DMS153 treated with DMSO at 0.1 percent for 48 hours (cell line): ENCODE measurements around the gene DBH.
A peak's percentile ranks its signal among the peaks of the same experiment; 100 is the strongest.
"Not testable (repeated sequence)": the region's sequence is repeated elsewhere in the genome, so short reads cannot be mapped to it uniquely, and the experiment has no call there.

Experiments
- DNase-seq: peaks from one replicate; lab custom pipeline; 2025; ENCODE audit not compliant: unreplicated experiment; lab: John Stamatoyannopoulos, UW

The DBH gene

GRCh38 chr9:133621725-133622267 is 14.4 kb upstream of the DBH start:
- DNase-seq: no peak

- DNase-seq: no peak
Measured at GRCh38 chr9:133622555-133622954, 13.6 kb upstream of the DBH start.

- not testable (repeated sequence) for DNase-seq
Measured at GRCh38 chr9:133626008-133626407, 10.2 kb upstream of the DBH start.

- no peak for DNase-seq
Measured at GRCh38 chr9:133627341-133627740, 8.8 kb upstream of the DBH start.

- DNase-seq: no peak
Measured at GRCh38 chr9:133628766-133629165, 7.4 kb upstream of the DBH start.

- DNase-seq: no peak
Measured at GRCh38 chr9:133629221-133630110, 6.7 kb upstream of the DBH start.

- no peak for DNase-seq
Measured at GRCh38 chr9:133631111-133631510, 5.1 kb upstream of the DBH start.

- DNase-seq: peak; percentile 58
Measured at GRCh38 chr9:133632806-133633680, 3.1 kb upstream of the DBH start.

GRCh38 chr9:133633681-133634080 is 2.5 kb upstream of the DBH start:
- DNase-seq: no peak

- DNase-seq: peak; percentile 52
Measured at GRCh38 chr9:133634081-133634691, 2.0 kb upstream of the DBH start.

GRCh38 chr9:133635098-133635497 is 1.1 kb upstream of the DBH start:
- no peak for DNase-seq

GRCh38 chr9:133636902-133637301 is 739 bp downstream of the DBH start:
- DNase-seq: no peak

- no peak for DNase-seq
Measured at GRCh38 chr9:133637451-133638055, 1.4 kb downstream of the DBH start.

- DNase-seq: no peak
Measured at GRCh38 chr9:133638076-133638475, 1.9 kb downstream of the DBH start.

- DNase-seq: no peak
Measured at GRCh38 chr9:133638711-133639110, 2.5 kb downstream of the DBH start.

GRCh38 chr9:133639613-133640012 is 3.5 kb downstream of the DBH start:
- DNase-seq: no peak

GRCh38 chr9:133640160-133640559 is 4.0 kb downstream of the DBH start:
- no peak for DNase-seq

GRCh38 chr9:133640580-133641395 is 4.6 kb downstream of the DBH start:
- no peak for DNase-seq

GRCh38 chr9:133641396-133641655 is 5.2 kb downstream of the DBH start:
- no peak for DNase-seq

GRCh38 chr9:133641861-133642595 is 5.9 kb downstream of the DBH start:
- DNase-seq: no peak
